H1 (cell line): Measurements from ENCODE around the gene TAS1R3. TPM values are rescaled to one million over a fixed set of nuclear protein-coding genes. Genes with fewer than 3 reads are reported as not detected.

Experiments used
- JUND ChIP-seq: IDR thresholded peaks from 2 replicates; pipeline ENCODE4 v1.6.1; 2011; ENCODE audit warnings: mild to moderate bottlenecking, improper control_type of control experiment, low read length
- KDM4A ChIP-seq: IDR thresholded peaks from one replicate; pipeline ENCODE4 v1.7.1; 2012; ENCODE audit warnings: low read depth, mild to moderate bottlenecking, moderate library complexity, low read length, inconsistent platforms; ENCODE audit not compliant: severe bottlenecking
- RAD21 ChIP-seq, 2 experiments: IDR thresholded peaks in 1 of 2; conservative IDR thresholded peaks in 1 of 2; 2 replicates each; pipeline ENCODE4 v1.6.1; 2011; ENCODE audit warnings: low read depth in 2 of 2, low read length in 2 of 2, improper control_type of control experiment in 1 of 2, inconsistent platforms in 1 of 2, mild to moderate bottlenecking in 1 of 2, moderate library complexity in 1 of 2
- RBBP5 ChIP-seq: IDR thresholded peaks from 2 replicates; pipeline ENCODE4 v1.7.1; 2012; ENCODE audit warnings: low read depth, mild to moderate bottlenecking, inconsistent platforms, low read length, moderate library complexity, borderline replicate concordance
- SIRT6 ChIP-seq: IDR thresholded peaks from one replicate; pipeline ENCODE4 v1.7.1; 2012; ENCODE audit warnings: low read length, inconsistent platforms
- TAF7 ChIP-seq: optimal IDR thresholded peaks from 2 replicates; pipeline ENCODE3; 2011; ENCODE audit warnings: low read depth, mild to moderate bottlenecking, inconsistent platforms, low read length, moderate library complexity, borderline replicate concordance
- TBP ChIP-seq: IDR thresholded peaks from 2 replicates; pipeline ENCODE4 v1.6.1; 2011; ENCODE audit warnings: low read depth, low read length, improper control_type of control experiment
- ZNF274 ChIP-seq: IDR thresholded peaks from 2 replicates; pipeline ENCODE4 v1.7.0; 2012; ENCODE audit warnings: low read length, borderline replicate concordance; ENCODE audit errors: extremely low read depth
- polyA plus RNA-seq, 7 experiments: library from polyadenylated mRNA; depleted of rRNA in 3 of 7; stranded (reverse) in 5 of 7; unstranded in 2 of 7; fragments of >200 nt in 5 of 7; fragments of 200-250 nt in 2 of 7; gene quantifications; 1 replicate in 5 of 7; 2 replicates in 1 of 7; 4 replicates in 1 of 7; pipeline versions ENCODE4 v1.2.1 to v1.2.3, GENCODE V29; 2011 to 2013; ENCODE audit warnings: missing spikeins in 2 of 7, mixed read lengths in 2 of 7
- total RNA-seq: library from RNA; stranded (reverse); fragmentation: NEBNext Ultra II Directional; extraction: Animal tissue kit (Norgen Biotek cat#: 25700); gene quantifications from 2 replicates; pipeline ENCODE4 v1.2.1, GENCODE V29; 2021
- TF ChIP-seq, protein P1 (sequence below): fragments of 300-600 bp; sonication (generic); IDR thresholded peaks from 2 replicates; pipeline ENCODE4 v1.7.1; 2012; ENCODE audit warnings: low read length, moderate library complexity, mild to moderate bottlenecking, inconsistent platforms; ENCODE audit not compliant: insufficient replicate concordance

Gene TAS1R3
- total and polyA plus RNA-seq, 2 of the 8 experiments (the other 6 are each of a cell fraction or from before 2014, with no cell fraction given): 0.03 to 0.19 TPM

DNA sequence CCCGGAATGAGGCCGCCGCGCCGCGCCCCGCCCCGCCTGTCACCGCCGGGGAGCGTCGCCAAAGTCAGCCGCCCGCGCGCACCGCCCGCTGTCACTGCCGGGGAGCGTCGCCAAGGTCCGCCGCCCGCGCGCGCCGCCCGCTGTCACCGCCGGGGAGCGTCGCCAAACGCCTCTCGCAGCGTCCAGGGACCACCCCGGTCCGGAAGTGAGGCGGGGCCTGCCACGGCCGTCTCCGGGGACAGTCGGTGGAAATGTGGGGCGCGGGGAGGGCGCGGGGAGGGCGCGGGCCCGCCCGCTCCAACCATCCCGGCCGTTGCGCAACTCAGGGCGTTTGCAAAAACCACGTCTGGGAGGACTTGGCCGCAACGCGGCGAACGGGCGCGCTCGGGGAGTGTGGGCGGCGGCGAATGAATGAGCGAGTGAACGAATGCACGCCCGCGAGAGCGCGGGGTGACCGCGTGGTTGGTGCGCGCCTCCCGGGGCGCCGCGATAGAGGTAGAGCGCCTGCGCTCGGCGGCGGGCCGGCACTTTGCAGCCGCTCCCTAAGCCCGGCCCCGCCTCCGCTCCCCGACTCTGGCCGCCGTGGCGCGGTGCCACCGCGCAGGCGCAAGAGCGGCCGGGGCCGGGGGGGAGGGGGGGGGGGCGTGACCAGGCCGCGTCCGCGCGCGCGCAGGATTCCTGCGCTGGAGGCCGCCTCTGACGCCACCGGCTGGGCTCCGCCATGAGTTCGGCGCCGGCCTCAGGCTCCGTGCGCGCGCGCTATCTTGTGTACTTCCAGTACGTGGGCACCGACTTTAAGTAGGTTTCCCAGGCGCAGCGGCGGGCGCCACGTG lies 22.9 kb upstream of the TAS1R3 start, which contains the start of the genes ACAP3 and PUSL1 (continued):
- no peak for TF ChIP-seq TAF7
- no peak for TF ChIP-seq SIRT6
- TF ChIP-seq TBP: no peak
- no peak for TF ChIP-seq ZNF274
- TF ChIP-seq RBBP5: 0 out of 2 replicates have a peak, but pooled peaks have one; percentile 25
- TF ChIP-seq, protein P1, sequence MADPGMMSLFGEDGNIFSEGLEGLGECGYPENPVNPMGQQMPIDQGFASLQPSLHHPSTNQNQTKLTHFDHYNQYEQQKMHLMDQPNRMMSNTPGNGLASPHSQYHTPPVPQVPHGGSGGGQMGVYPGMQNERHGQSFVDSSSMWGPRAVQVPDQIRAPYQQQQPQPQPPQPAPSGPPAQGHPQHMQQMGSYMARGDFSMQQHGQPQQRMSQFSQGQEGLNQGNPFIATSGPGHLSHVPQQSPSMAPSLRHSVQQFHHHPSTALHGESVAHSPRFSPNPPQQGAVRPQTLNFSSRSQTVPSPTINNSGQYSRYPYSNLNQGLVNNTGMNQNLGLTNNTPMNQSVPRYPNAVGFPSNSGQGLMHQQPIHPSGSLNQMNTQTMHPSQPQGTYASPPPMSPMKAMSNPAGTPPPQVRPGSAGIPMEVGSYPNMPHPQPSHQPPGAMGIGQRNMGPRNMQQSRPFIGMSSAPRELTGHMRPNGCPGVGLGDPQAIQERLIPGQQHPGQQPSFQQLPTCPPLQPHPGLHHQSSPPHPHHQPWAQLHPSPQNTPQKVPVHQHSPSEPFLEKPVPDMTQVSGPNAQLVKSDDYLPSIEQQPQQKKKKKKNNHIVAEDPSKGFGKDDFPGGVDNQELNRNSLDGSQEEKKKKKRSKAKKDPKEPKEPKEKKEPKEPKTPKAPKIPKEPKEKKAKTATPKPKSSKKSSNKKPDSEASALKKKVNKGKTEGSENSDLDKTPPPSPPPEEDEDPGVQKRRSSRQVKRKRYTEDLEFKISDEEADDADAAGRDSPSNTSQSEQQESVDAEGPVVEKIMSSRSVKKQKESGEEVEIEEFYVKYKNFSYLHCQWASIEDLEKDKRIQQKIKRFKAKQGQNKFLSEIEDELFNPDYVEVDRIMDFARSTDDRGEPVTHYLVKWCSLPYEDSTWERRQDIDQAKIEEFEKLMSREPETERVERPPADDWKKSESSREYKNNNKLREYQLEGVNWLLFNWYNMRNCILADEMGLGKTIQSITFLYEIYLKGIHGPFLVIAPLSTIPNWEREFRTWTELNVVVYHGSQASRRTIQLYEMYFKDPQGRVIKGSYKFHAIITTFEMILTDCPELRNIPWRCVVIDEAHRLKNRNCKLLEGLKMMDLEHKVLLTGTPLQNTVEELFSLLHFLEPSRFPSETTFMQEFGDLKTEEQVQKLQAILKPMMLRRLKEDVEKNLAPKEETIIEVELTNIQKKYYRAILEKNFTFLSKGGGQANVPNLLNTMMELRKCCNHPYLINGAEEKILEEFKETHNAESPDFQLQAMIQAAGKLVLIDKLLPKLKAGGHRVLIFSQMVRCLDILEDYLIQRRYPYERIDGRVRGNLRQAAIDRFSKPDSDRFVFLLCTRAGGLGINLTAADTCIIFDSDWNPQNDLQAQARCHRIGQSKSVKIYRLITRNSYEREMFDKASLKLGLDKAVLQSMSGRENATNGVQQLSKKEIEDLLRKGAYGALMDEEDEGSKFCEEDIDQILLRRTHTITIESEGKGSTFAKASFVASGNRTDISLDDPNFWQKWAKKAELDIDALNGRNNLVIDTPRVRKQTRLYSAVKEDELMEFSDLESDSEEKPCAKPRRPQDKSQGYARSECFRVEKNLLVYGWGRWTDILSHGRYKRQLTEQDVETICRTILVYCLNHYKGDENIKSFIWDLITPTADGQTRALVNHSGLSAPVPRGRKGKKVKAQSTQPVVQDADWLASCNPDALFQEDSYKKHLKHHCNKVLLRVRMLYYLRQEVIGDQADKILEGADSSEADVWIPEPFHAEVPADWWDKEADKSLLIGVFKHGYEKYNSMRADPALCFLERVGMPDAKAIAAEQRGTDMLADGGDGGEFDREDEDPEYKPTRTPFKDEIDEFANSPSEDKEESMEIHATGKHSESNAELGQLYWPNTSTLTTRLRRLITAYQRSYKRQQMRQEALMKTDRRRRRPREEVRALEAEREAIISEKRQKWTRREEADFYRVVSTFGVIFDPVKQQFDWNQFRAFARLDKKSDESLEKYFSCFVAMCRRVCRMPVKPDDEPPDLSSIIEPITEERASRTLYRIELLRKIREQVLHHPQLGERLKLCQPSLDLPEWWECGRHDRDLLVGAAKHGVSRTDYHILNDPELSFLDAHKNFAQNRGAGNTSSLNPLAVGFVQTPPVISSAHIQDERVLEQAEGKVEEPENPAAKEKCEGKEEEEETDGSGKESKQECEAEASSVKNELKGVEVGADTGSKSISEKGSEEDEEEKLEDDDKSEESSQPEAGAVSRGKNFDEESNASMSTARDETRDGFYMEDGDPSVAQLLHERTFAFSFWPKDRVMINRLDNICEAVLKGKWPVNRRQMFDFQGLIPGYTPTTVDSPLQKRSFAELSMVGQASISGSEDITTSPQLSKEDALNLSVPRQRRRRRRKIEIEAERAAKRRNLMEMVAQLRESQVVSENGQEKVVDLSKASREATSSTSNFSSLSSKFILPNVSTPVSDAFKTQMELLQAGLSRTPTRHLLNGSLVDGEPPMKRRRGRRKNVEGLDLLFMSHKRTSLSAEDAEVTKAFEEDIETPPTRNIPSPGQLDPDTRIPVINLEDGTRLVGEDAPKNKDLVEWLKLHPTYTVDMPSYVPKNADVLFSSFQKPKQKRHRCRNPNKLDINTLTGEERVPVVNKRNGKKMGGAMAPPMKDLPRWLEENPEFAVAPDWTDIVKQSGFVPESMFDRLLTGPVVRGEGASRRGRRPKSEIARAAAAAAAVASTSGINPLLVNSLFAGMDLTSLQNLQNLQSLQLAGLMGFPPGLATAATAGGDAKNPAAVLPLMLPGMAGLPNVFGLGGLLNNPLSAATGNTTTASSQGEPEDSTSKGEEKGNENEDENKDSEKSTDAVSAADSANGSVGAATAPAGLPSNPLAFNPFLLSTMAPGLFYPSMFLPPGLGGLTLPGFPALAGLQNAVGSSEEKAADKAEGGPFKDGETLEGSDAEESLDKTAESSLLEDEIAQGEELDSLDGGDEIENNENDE: no peak
- TF ChIP-seq KDM4A: peak; percentile 83
- TF ChIP-seq JUND: no peak
- no peak for TF ChIP-seq RAD21 (IDR thresholded peaks at IDR 0.05 in 1 of 2, conservative IDR thresholded peaks at IDR 0.05 in 1 of 2; ENCODE audit: low read depth in 2 of 2, low read length in 2 of 2)
